ENCODE data around the gene ZNF554. TPM values are rescaled to one million over a fixed set of nuclear protein-coding genes. Genes with fewer than 3 reads are reported as not detected.
A peak's percentile ranks its signal among the peaks of the same experiment; 100 is the strongest.
"Not testable (repeated sequence)": the region's sequence is repeated elsewhere in the genome, so short reads cannot be mapped to it uniquely, and the experiment has no call there.

ZNF554 gene
- total RNA-seq, 3 donors from 2014 or later = 3.0 to 4.7 (median 3.9) TPM

GRCh38 chr19:2865334-2866100 lies 45.8 kb downstream of the ZNF554 start:
- DNase-seq (peak in 1 of 3 donors; percentile 27), ATAC-seq (peak; percentile 51)
- intact Hi-C loops (cut with DNase I, micrococcal nuclease) = no loop called here
- no peaks in the 10 kb centered on the region for H3K9me3 ChIP-seq
- no peaks in the 10 kb centered on the region for H3K4me1 ChIP-seq (ENCODE audit: low read depth)
- no peaks in the 10 kb centered on the region for H3K36me3 ChIP-seq (ENCODE audit: low read depth)
- H3K4me3 ChIP-seq = no peak overlapping the region
- no peak for TF ChIP-seq CTCF (IDR thresholded peaks at IDR 0.05)

GRCh38 chr19:2866495-2867024 lies 46.9 kb downstream of the ZNF554 start:
- Histone ChIP-seq H3K9me3 (no peaks in the 10 kb centered on the region), H3K4me1 (ENCODE audit: low read depth) (no peaks in the 10 kb centered on the region), H3K4me3 (no peak overlapping the region), H3K36me3 (ENCODE audit: low read depth) (no peaks in the 10 kb centered on the region)
- DNase-seq (no peak), ATAC-seq (no peak)
- no peak for TF ChIP-seq CTCF (IDR thresholded peaks at IDR 0.05)
- intact Hi-C loops (cut with DNase I, micrococcal nuclease) = no loop called here

- Histone ChIP-seq H3K4me3 (no peak within 1 kb of the TSS), H3K4me1 (ENCODE audit: low read depth) (no peaks in the 10 kb centered on the region), H3K36me3 (ENCODE audit: low read depth) (no peaks in the 10 kb centered on the region), H3K9me3 (no peaks in the 10 kb centered on the region)
- TF ChIP-seq CTCF (IDR thresholded peaks at IDR 0.05) = no peak
- intact Hi-C loops (cut with DNase I, micrococcal nuclease) = no loop called here
- peak; percentile 57 for ATAC-seq
- DNase-seq = peak in 1 of 3 donors; percentile 13
Measured at GRCh38 chr19:2867025-2867991, 47.6 kb downstream of the ZNF554 start, which contains the start of gene ZNF556. TSS of gene ZNF556 (plus strand) at chr19:2867335. CDS start at chr19:2867422, 87 bp downstream.

GRCh38 chr19:2869618-2870017 lies 50.0 kb downstream of the ZNF554 start:
- no peaks in the 10 kb centered on the region for H3K4me1 ChIP-seq (ENCODE audit: low read depth)
- no peaks in the 10 kb centered on the region for H3K36me3 ChIP-seq (ENCODE audit: low read depth)
- TF ChIP-seq CTCF (IDR thresholded peaks at IDR 0.05) = no peak
- no peak overlapping the region for H3K4me3 ChIP-seq
- no peaks in the 10 kb centered on the region for H3K9me3 ChIP-seq
- DNase-seq (no peak), ATAC-seq (no peak)
- intact Hi-C loops (cut with DNase I, micrococcal nuclease) = loop anchor here (5.0 to 10.0 kb wide), 2 partner anchors 217 to 225 kb away; no protein-coding TSS in a partner anchor

GRCh38 chr19:2872175-2872574 lies 52.5 kb downstream of the ZNF554 start:
- peak in 1 of 3 donors; percentile 9 for DNase-seq
- H3K4me1 ChIP-seq (ENCODE audit: low read depth); H3K4me3 ChIP-seq; ATAC-seq; H3K36me3 ChIP-seq (ENCODE audit: low read depth): not testable (repeated sequence)
- H3K9me3 ChIP-seq = peaks cover 15% of the 10 kb centered on the region
- intact Hi-C loops (cut with DNase I, micrococcal nuclease) = loop anchor here (5.0 to 10.0 kb wide), 2 partner anchors 220 to 227 kb away; no protein-coding TSS in a partner anchor
- peak; percentile 13 for TF ChIP-seq CTCF (IDR thresholded peaks at IDR 0.05)

Measured in mucosa of descending colon (tissue), 3 donors.